CD4-positive, alpha-beta T cell (primary cell): ENCODE measurements around the gene POLDIP3. TPM values are rescaled to one million over a fixed set of nuclear protein-coding genes. Genes with fewer than 3 reads are reported as not detected.

Experiments
- ATAC-seq: fragments of 200-7000 bp; cut with Tn5 transposase; one replicate; pipeline ENCODE4 v1.10.0; 2022; ENCODE audit warnings: mild to moderate bottlenecking; ENCODE audit not compliant: poor library complexity
- CTCF ChIA-PET: fragments of 350-600 bp; sonication (Branson Sonifier 250); formaldehyde crosslinking; loops from one replicate; lab custom pipeline; 2021; ENCODE audit warnings: antibody characterized with exemption, inconsistent platforms; lab: Charles Lee
- POLR2A ChIA-PET: fragments of 350-600 bp; sonication (Branson Sonifier 250); formaldehyde crosslinking; loops from one replicate; lab custom pipeline; 2021; ENCODE audit warnings: antibody characterized with exemption, inconsistent platforms; lab: Charles Lee
- DNase-seq, 14 experiments: peaks; one replicate each; pipeline ENCODE4 v3.0.0-alpha.2; 2013 to 2020; ENCODE audit warnings: mixed read lengths in 2 of 14
- H3K27ac ChIP-seq, 2 donors: one replicate each; pipeline versions ENCODE4 v1.5.1 to v1.7.0; 2013; ENCODE audit warnings: low read length in 2 of 2, low read depth in 1 of 2, mild to moderate bottlenecking in 1 of 2
- H3K27me3 ChIP-seq, 2 experiments: 1 replicate in 1 of 2; 2 replicates in 1 of 2; pipeline versions ENCODE4 v1.6.1 to v1.7.0; 2013; ENCODE audit warnings: low read length in 2 of 2, control low read depth in 1 of 2, mild to moderate bottlenecking in 1 of 2, moderate library complexity in 1 of 2; ENCODE audit not compliant: insufficient read depth in 2 of 2, control insufficient read depth in 1 of 2
- H3K36me3 ChIP-seq: one replicate; pipeline ENCODE4 v1.6.1; 2013; ENCODE audit warnings: low read length, control low read depth; ENCODE audit not compliant: insufficient read depth
- H3K4me1 ChIP-seq: one replicate; pipeline ENCODE4 v1.6.1; 2013; ENCODE audit warnings: low read length, control low read depth; ENCODE audit not compliant: insufficient read depth
- H3K4me3 ChIP-seq: one replicate; pipeline ENCODE4 v1.5.1; 2013; ENCODE audit warnings: mild to moderate bottlenecking, low read length, moderate library complexity
- H3K9me3 ChIP-seq, 2 experiments: 1 replicate in 1 of 2; 2 replicates in 1 of 2; pipeline versions ENCODE4 v1.6.1 to v1.7.0; 2013; ENCODE audit warnings: low read length in 2 of 2, mild to moderate bottlenecking in 2 of 2, control low read depth in 1 of 2, moderate library complexity in 1 of 2; ENCODE audit not compliant: control insufficient read depth in 1 of 2, insufficient read depth in 1 of 2
- H3K27ac Mint-ChIP-seq: one replicate; pipeline ENCODE4 v1.8.0; 2020; ENCODE audit warnings: mixed read lengths
- H3K27me3 Mint-ChIP-seq: one replicate; pipeline ENCODE4 v1.8.0; 2021; ENCODE audit warnings: mixed read lengths
- H3K36me3 Mint-ChIP-seq: one replicate; pipeline ENCODE4 v1.8.0; 2021; ENCODE audit warnings: low read depth, mixed read lengths
- H3K4me1 Mint-ChIP-seq: one replicate; pipeline ENCODE4 v1.8.0; 2021; ENCODE audit warnings: low read depth, mixed read lengths
- H3K4me3 Mint-ChIP-seq: one replicate; pipeline ENCODE4 v1.8.0; 2020; ENCODE audit warnings: mild to moderate bottlenecking, mixed read lengths
- H3K9me3 Mint-ChIP-seq: one replicate; pipeline ENCODE4 v1.8.0; 2020; ENCODE audit warnings: mixed read lengths
- CTCF ChIP-seq: fragments of 200-600 bp; IDR thresholded peaks from one replicate; pipeline ENCODE4 v1.8.0; 2022; ENCODE audit warnings: antibody characterized with exemption, mild to moderate bottlenecking
- intact Hi-C, 2 experiments: fragments of 100-400 bp; cut with DNase I in 1 of 2; cut with micrococcal nuclease in 1 of 2; formaldehyde crosslinking; loops; one replicate each; pipeline versions ENCODE4 v1.15.1 to v1.9.0; 2023 to 2025; cut with DNase I, micrococcal nuclease
- total RNA-seq, 174 experiments: library from RNA in 2 of 174; stranded (reverse) in 2 of 174; gene quantifications; one replicate each; pipeline ENCODE4 v1.2.3 and lab custom pipeline; 2021 to 2026

Gene POLDIP3
- total RNA-seq, 2 experiments from 2014 or later: 77.7 to 80.7 TPM

- intact Hi-C loops: no loop called here
- DNase-seq: no peak
- Mint-ChIP-seq H3K4me1 (no peaks in the 10 kb centered on the region), H3K9me3 (no peaks in the 10 kb centered on the region), H3K4me3 (no peak overlapping the region), H3K36me3 (no peaks in the 10 kb centered on the region), H3K27ac (no peak overlapping the region), H3K27me3 (peaks cover 4% of the 10 kb centered on the region)
- no peak overlapping the region for H3K27ac ChIP-seq
- H3K9me3 ChIP-seq: no peaks in the 10 kb centered on the region
- POLR2A ChIA-PET: no interaction called here
- ATAC-seq: no peak
- no peaks in the 10 kb centered on the region for H3K4me1 ChIP-seq
- no peak overlapping the region for H3K4me3 ChIP-seq
- no peak for TF ChIP-seq CTCF
- H3K27me3 ChIP-seq: peaks cover 0 to 2% of the 10 kb centered on the region in 2 experiments
- H3K36me3 ChIP-seq: no peaks in the 10 kb centered on the region
- CTCF ChIA-PET: no interaction called here
These were observed 41.0 kb upstream of the POLDIP3 start for GRCh38 chr22:42655693-42656092.

- no peak overlapping the region for H3K4me3 Mint-ChIP-seq
- H3K27ac Mint-ChIP-seq: no peak overlapping the region
- Histone ChIP-seq H3K4me1 (peaks cover 5% of the 10 kb centered on the region), H3K27me3 (peaks cover 0 to 2% of the 10 kb centered on the region in 2 experiments), H3K27ac (no peak overlapping the region), H3K9me3 (no peaks in the 10 kb centered on the region), H3K4me3 (no peak overlapping the region), H3K36me3 (no peaks in the 10 kb centered on the region)
- no peaks in the 10 kb centered on the region for H3K4me1 Mint-ChIP-seq
- CTCF ChIA-PET: interaction anchor here (0.5 kb wide), 1 partner anchor 13 kb away, joined by 3 read pairs; no protein-coding TSS in a partner anchor
- DNase-seq (no peak), ATAC-seq (no peak)
- no peaks in the 10 kb centered on the region for H3K9me3 Mint-ChIP-seq
- POLR2A ChIA-PET: no interaction called here
- peaks cover 4% of the 10 kb centered on the region for H3K27me3 Mint-ChIP-seq
- H3K36me3 Mint-ChIP-seq: no peaks in the 10 kb centered on the region
- no peak for TF ChIP-seq CTCF
- intact Hi-C loops: no loop called here
These were observed 39.9 kb upstream of the POLDIP3 start for GRCh38 chr22:42654436-42655073.

GRCh38 chr22:42653999-42654398, 39.3 kb upstream of the POLDIP3 start:
- POLR2A ChIA-PET: no interaction called here
- CTCF ChIA-PET: no interaction called here
- Mint-ChIP-seq H3K9me3 (no peaks in the 10 kb centered on the region), H3K4me3 (no peak overlapping the region), H3K4me1 (no peaks in the 10 kb centered on the region), H3K27ac (no peak overlapping the region), H3K27me3 (peaks cover 3% of the 10 kb centered on the region), H3K36me3 (no peaks in the 10 kb centered on the region)
- H3K4me1 ChIP-seq: peaks cover 7% of the 10 kb centered on the region
- ATAC-seq (no peak), DNase-seq (no peak)
- intact Hi-C loops: no loop called here
- H3K27ac ChIP-seq: no peak overlapping the region
- no peaks in the 10 kb centered on the region for H3K9me3 ChIP-seq
- peaks cover 0 to 2% of the 10 kb centered on the region in 2 experiments for H3K27me3 ChIP-seq
- no peaks in the 10 kb centered on the region for H3K36me3 ChIP-seq
- no peak overlapping the region for H3K4me3 ChIP-seq
- TF ChIP-seq CTCF: no peak
